Medulla oblongata (tissue), 1 donor: Measurements from ENCODE around the gene IQGAP2.

Experiments used
- DNase-seq: peaks from one replicate; pipeline ENCODE4 v3.0.0-alpha.2; 2015; ENCODE audit errors: extremely low spot score

Gene IQGAP2

GRCh38 chr5:76475936-76476335 lies 72.9 kb downstream of the IQGAP2 start:
- DNase-seq: no peak

- no peak for DNase-seq
These were observed 73.5 kb downstream of the IQGAP2 start for GRCh38 chr5:76476474-76477038.

GRCh38 chr5:76477061-76477460 lies 74.0 kb downstream of the IQGAP2 start:
- DNase-seq: no peak

- DNase-seq: no peak
These were observed 74.5 kb downstream of the IQGAP2 start for GRCh38 chr5:76477571-76477970.

- no peak for DNase-seq
These were observed 76.2 kb downstream of the IQGAP2 start for GRCh38 chr5:76479281-76479680.

GRCh38 chr5:76479973-76480667 lies 77.0 kb downstream of the IQGAP2 start:
- DNase-seq: no peak

- DNase-seq: no peak
These were observed 79.9 kb downstream of the IQGAP2 start for GRCh38 chr5:76482984-76483383.

GRCh38 chr5:76483433-76483832 lies 80.3 kb downstream of the IQGAP2 start:
- DNase-seq: no peak

- no peak for DNase-seq
These were observed 80.8 kb downstream of the IQGAP2 start for GRCh38 chr5:76483881-76484280.

GRCh38 chr5:76485511-76485910 lies 82.4 kb downstream of the IQGAP2 start:
- DNase-seq: no peak

- DNase-seq: no peak
These were observed 84.3 kb downstream of the IQGAP2 start for GRCh38 chr5:76487386-76487785.

- DNase-seq: no peak
These were observed 84.7 kb downstream of the IQGAP2 start for GRCh38 chr5:76487821-76488220.

GRCh38 chr5:76488969-76489368 lies 85.9 kb downstream of the IQGAP2 start:
- no peak for DNase-seq

- no peak for DNase-seq
These were observed 87.0 kb downstream of the IQGAP2 start for GRCh38 chr5:76489877-76490688.

- no peak for DNase-seq
These were observed 87.9 kb downstream of the IQGAP2 start for GRCh38 chr5:76490960-76491359.

GRCh38 chr5:76492819-76493189 lies 89.7 kb downstream of the IQGAP2 start:
- no peak for DNase-seq

GRCh38 chr5:76493190-76493837 lies 90.2 kb downstream of the IQGAP2 start:
- DNase-seq: no peak

GRCh38 chr5:76494201-76494600 lies 91.1 kb downstream of the IQGAP2 start:
- DNase-seq: no peak

- DNase-seq: no peak
These were observed 92.8 kb downstream of the IQGAP2 start for GRCh38 chr5:76495870-76496269.

GRCh38 chr5:76497065-76497460 lies 94.0 kb downstream of the IQGAP2 start:
- DNase-seq: no peak

GRCh38 chr5:76497986-76498717 lies 95.1 kb downstream of the IQGAP2 start:
- no peak for DNase-seq
